Skin of body (tissue), 2 donors: ENCODE results near the gene MYBBP1A. TPM values are rescaled to one million over a fixed set of nuclear protein-coding genes. Genes with fewer than 3 reads are reported as not detected.

Source experiments
- DNase-seq: peaks from one replicate; lab custom pipeline; 2025; lab: John Stamatoyannopoulos, UW
- total RNA-seq: library from RNA; depleted of rRNA; stranded (reverse); fragments of >200 nt; gene quantifications from one replicate; pipeline ENCODE4 v1.2.3, GENCODE V29; 2014

Gene MYBBP1A
- total RNA-seq, 1 donor from 2014 or later: 30.2 TPM

DNA sequence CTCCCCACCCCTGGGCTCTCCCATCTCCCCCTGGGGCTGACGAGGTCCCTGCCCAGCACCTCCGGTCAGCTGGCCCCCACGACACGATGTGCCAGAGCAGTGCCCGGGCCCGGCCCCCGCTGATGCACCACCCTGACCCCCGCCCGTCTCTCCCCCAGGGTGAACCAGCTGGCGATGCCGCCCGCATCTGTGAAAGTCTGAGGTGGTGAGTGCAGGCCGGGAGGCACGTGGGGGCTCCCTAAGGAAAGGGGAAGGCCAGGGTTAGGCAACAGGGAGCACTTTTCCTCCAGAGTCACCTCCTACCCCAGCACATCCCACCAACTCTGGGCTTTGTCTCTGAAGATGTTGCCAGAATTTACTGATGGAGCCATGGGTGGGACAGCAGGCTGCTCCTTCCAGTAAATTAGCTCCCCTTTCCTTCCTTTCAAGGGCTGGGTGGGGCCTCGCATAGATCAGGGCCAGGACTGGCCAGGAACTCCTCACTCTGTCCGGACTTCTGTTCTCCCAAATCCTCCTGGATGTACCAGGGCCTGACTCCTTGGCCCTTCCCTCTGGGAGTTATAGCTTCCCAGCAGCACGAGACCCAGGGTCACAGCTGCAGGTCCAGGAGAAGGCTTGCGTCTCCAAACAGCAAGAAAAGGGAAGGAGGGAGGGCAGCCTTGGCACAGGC lies 18.3 kb downstream of the MYBBP1A start:
- DNase-seq: no peak

GRCh38 chr17:4536259-4536741 lies 18.9 kb downstream of the MYBBP1A start:
- DNase-seq: no peak

DNA sequence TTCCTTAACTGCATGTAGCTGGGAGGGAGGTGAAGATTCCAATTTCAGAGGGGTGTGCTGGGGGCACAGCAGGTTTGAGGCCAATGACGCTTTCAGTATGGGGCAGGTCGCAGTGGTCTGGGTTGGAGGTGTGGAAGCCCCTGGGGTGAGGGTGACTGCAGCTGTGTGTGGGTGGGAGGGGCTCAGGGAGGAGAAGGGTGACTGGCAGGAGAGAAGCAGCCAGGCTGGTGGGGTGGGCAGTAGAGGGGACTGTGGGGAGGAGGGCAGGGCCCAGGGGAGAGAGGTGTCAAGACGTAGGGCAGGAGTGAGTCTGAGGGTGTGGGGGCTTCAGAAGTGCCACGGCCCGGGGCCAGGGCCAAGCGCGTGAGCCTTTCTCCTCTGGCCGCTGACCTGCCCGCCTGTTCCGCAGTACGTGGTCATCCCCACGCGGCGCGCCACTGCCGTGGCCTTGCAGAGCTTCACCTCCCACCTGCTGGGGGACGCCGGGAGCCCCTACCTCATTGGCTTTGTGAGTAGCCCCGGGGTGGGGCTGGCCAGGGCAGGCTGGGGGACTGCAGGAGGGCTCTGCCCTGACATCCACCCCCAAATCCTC lies 19.4 kb downstream of the MYBBP1A start:
- no peak for DNase-seq

- DNase-seq: no peak
Measured at GRCh38 chr17:4534928-4535666, 20.1 kb downstream of the MYBBP1A start.

GRCh38 chr17:4534515-4534914 lies 20.7 kb downstream of the MYBBP1A start:
- DNase-seq: no peak

- DNase-seq: no peak
Measured at GRCh38 chr17:4533523-4534504, 21.4 kb downstream of the MYBBP1A start.

GRCh38 chr17:4532860-4533522 lies 22.2 kb downstream of the MYBBP1A start:
- DNase-seq: no peak

- DNase-seq: no peak
Measured at GRCh38 chr17:4531988-4532736, 23.0 kb downstream of the MYBBP1A start.

- no peak for DNase-seq
Measured at GRCh38 chr17:4530799-4531730, 24.1 kb downstream of the MYBBP1A start.

- no peak for DNase-seq
Measured at GRCh38 chr17:4529533-4530152, 25.5 kb downstream of the MYBBP1A start.

- DNase-seq: no peak
Measured at GRCh38 chr17:4527566-4528125, 27.5 kb downstream of the MYBBP1A start.

GRCh38 chr17:4527134-4527533 lies 28.1 kb downstream of the MYBBP1A start:
- DNase-seq: peak; percentile 70

DNA sequence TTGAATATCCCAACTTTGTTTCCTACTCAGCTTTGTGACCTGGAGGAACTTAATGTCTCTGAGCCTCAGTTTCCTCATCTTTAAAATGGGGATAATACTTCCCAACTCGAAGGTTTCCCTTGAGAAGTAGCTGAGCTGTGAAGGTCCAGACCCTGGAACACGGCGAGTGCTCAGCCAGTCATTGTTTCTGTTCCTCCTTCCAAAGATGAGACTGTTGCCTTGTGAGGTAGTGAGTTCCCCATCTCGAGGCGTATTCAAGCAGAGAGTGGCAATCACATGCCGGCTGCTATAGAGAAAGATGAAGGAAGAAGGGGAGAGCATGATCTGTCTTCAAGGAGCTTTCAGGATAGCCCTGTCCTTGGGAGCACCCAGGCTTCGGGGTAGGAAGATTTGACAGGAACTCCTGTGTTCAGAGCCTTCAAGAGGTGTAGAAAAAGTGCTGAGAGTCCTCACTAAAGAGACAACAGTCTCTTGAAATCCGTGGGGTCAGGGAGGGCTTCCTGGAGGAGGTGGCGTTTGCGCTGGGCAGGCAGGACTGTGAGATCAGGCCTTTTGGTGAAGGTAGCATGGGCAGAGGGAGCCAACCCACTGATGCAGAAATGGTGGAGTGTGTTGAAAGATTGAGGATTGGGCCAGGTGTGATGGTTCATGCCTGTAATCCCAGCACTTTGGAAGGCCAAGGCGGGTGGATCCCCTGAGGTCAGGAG lies 29.3 kb downstream of the MYBBP1A start:
- no peak for DNase-seq

DNA sequence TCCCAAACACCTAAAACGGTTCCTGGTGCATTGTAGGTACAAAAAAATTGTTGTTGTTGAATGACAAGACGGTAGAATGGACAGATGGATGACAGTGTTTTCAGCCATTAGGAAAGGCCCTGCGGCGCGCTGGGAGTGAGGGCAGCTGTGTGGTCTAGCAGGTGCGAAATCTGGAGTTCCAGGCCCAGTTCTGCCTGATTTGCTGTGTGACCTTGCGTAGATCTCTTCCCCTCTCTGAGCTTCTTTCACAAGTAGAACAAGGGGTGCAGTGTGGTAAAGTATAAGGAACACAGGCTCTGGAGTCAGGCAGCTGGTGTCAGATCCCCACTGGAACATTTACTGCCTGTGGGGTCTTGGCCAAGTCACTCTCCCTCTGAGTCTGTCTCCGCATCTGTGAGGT lies 31.2 kb downstream of the MYBBP1A start:
- no peak for DNase-seq

DNA sequence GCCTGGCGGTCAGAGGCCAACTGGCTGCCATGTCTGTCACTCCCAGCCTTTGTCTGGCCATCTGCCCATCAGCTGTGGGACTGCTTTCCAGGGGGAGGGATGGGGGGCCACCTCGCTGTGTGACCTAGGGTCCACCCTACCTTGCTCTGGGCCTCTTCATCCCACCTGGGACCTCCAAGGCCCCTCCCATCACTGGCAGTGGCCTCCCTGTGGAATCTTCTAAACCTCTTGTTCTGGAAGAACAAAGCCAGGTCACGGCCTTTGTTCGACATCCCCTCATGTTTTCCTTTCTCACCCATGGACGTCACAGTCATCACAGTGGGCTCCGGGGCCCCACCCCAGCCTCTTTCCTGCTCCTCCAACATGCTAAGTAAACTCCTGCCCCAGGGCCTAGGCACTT lies 32.5 kb downstream of the MYBBP1A start:
- no peak for DNase-seq

GRCh38 chr17:4520894-4521600 lies 34.1 kb downstream of the MYBBP1A start:
- DNase-seq: no peak
